ENCODE measurements around the gene RPS6KL1. TPM values are rescaled to one million over a fixed set of nuclear protein-coding genes. Genes with fewer than 3 reads are reported as not detected.

Gene RPS6KL1
- polyA plus RNA-seq, 2 of the 4 experiments (the other 2 are of a cell fraction) = 0.32 to 0.99 TPM

DNA sequence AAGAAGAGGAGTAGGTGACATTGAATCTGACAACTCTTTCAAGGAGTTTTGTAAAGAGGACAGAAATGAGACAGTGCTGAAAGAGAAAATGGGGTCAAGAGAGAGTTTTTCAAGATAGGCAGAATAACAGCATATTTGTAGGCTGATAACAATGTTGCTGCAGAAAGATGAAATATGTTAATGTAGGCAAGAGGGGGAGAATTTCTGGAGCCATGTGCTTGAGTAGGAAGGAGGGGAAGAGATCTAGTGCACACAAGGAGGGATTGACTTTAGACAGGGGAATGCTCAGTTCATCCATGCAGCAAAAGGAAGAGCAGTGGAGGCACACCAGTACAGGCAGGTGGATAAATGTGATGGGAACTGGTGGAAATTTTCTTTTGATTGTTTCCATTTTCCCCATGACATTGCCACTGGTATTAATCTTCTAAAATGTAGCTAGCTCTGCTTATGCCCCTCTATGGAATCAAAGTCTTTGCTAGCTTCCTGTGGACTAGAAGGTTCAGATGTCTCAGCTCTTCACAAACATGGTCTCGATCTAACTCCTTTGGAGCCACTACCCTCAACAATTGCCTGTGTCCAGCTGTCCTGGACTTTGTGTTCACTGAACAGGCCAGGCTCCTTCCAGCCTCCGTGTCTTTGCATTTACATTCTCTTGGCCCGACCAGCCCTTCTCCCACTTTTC, 56.2 kb downstream of the RPS6KL1 start:
- H3K4me1 ChIP-seq = no peaks in the 10 kb centered on the region
- H3K4me2 ChIP-seq = no peak overlapping the region
- no peak for FAIRE-seq
- no peak overlapping the region for H3K4me3 ChIP-seq
- no peak overlapping the region for H3K27ac ChIP-seq
- POLR2A ChIA-PET = no interaction called here
- TF ChIP-seq MYC (IDR thresholded peaks at IDR 0.05; ENCODE audit: borderline replicate concordance, low read length) (no peak), PBX3 (IDR thresholded peaks at IDR 0.05) (no peak), MAFK (IDR thresholded peaks at IDR 0.05; ENCODE audit: partially characterized antibody) (no peak), CEBPB (IDR thresholded peaks at IDR 0.05) (no peak), JUNB (IDR thresholded peaks at IDR 0.05) (no peak), CHD4 (IDR thresholded peaks at IDR 0.05; ENCODE audit: borderline replicate concordance) (no peak), ESRRA (IDR thresholded peaks at IDR 0.05; ENCODE audit: borderline replicate concordance, low read length) (no peak), POLR2AphosphoS2 (conservative IDR thresholded peaks at IDR 0.05; ENCODE audit: low read length) (no peak), FOXS1 (CRISPR knock-in tag; IDR thresholded peaks at IDR 0.05) (no peak), RAD21 (conservative IDR thresholded peaks at IDR 0.05 in 1 of 2, IDR thresholded peaks at IDR 0.05 in 1 of 2) (no peak), HEYL (CRISPR knock-in tag; IDR thresholded peaks at IDR 0.05) (no peak), HOXA7 (CRISPR knock-in tag; IDR thresholded peaks at IDR 0.05) (no peak), BCL3 (IDR thresholded peaks at IDR 0.05) (no peak), FOSB (CRISPR knock-in tag; IDR thresholded peaks at IDR 0.05) (no peak)
- TF ChIP-seq, protein P1, sequence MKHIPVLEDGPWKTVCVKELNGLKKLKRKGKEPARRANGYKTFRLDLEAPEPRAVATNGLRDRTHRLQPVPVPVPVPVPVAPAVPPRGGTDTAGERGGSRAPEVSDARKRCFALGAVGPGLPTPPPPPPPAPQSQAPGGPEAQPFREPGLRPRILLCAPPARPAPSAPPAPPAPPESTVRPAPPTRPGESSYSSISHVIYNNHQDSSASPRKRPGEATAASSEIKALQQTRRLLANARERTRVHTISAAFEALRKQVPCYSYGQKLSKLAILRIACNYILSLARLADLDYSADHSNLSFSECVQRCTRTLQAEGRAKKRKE (CRISPR knock-in tag; IDR thresholded peaks at IDR 0.05; ENCODE audit: low read depth) = no peak
- no peak for DNase-seq (ENCODE audit: low read depth in 1 of 2, low spot score in 1 of 2)
- CTCF ChIA-PET = interaction anchor here (0.5 to 20.9 kb wide), 4 partner anchors 6 to 42 kb away, joined by 3 to 339 read pairs (median 282); partner anchors contain the start of genes DLST and PROX2
- H3K9me3 ChIP-seq = no peaks in the 10 kb centered on the region
- 71% methylated on average over 3 of the region's 3 CpGs for WGBS (ENCODE audit: missing lambda C conversion rate)
- no peak; a peak in 1 of 6 replicates for ATAC-seq

GRCh38 chr14:74865156-74865555, 57.9 kb downstream of the RPS6KL1 start:
- no peaks in the 10 kb centered on the region for H3K4me1 ChIP-seq
- ATAC-seq = no peak
- ChIA-PET POLR2A (no interaction called here), CTCF (interaction anchor here (0.9 to 20.9 kb wide), 4 partner anchors 8 to 223 kb away, joined by 3 to 339 read pairs (median 187); partner anchors contain the start of genes DLST and PROX2)
- no peak for DNase-seq (ENCODE audit: low read depth in 1 of 2, low spot score in 1 of 2)
- H3K9me3 ChIP-seq = no peaks in the 10 kb centered on the region
- FAIRE-seq = no peak
- WGBS (ENCODE audit: missing lambda C conversion rate) = 80% methylated on average over 5 of the region's 5 CpGs
- H3K27ac ChIP-seq = no peak overlapping the region
- H3K4me3 ChIP-seq = no peak overlapping the region
- H3K4me2 ChIP-seq = no peak overlapping the region
- TF ChIP-seq GATA3 (IDR thresholded peaks at IDR 0.05; ENCODE audit: borderline replicate concordance) (no peak), JUN (IDR thresholded peaks at IDR 0.05) (no peak), EHMT2 (IDR thresholded peaks at IDR 0.05; ENCODE audit: low read depth) (no peak), HDAC2 (IDR thresholded peaks at IDR 0.05) (no peak), EP300 (IDR thresholded peaks at IDR 0.05) (no peak), TP53 (CRISPR knock-in tag; IDR thresholded peaks at IDR 0.05) (no peak), SMC3 (IDR thresholded peaks at IDR 0.05) (no peak), EHF (CRISPR knock-in tag; IDR thresholded peaks at IDR 0.05) (no peak), ZC3H11A (IDR thresholded peaks at IDR 0.05) (no peak), BHLHE40 (IDR thresholded peaks at IDR 0.05; ENCODE audit: low read depth, low read length) (no peak), ZNF302 (CRISPR knock-in tag; IDR thresholded peaks at IDR 0.05) (no peak)
- TF ChIP-seq, protein P2, sequence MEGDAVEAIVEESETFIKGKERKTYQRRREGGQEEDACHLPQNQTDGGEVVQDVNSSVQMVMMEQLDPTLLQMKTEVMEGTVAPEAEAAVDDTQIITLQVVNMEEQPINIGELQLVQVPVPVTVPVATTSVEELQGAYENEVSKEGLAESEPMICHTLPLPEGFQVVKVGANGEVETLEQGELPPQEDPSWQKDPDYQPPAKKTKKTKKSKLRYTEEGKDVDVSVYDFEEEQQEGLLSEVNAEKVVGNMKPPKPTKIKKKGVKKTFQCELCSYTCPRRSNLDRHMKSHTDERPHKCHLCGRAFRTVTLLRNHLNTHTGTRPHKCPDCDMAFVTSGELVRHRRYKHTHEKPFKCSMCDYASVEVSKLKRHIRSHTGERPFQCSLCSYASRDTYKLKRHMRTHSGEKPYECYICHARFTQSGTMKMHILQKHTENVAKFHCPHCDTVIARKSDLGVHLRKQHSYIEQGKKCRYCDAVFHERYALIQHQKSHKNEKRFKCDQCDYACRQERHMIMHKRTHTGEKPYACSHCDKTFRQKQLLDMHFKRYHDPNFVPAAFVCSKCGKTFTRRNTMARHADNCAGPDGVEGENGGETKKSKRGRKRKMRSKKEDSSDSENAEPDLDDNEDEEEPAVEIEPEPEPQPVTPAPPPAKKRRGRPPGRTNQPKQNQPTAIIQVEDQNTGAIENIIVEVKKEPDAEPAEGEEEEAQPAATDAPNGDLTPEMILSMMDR (IDR thresholded peaks at IDR 0.05) = no peak

Measured in A549 (cell line).